CD14-positive monocyte (primary cell): ENCODE data around the gene ABCA12. TPM values are rescaled to one million over a fixed set of nuclear protein-coding genes. Genes with fewer than 3 reads are reported as not detected.

Experiments used
- DNase-seq, 3 donors: peaks; one replicate each; pipeline ENCODE4 v3.0.0-alpha.2; 2011 to 2022
- H2AFZ ChIP-seq: 2 replicates; pipeline ENCODE4 v1.6.0; 2012; ENCODE audit warnings: mild to moderate bottlenecking, low read depth, low read length, inconsistent platforms; ENCODE audit not compliant: insufficient read depth, poor library complexity, severe bottlenecking
- H3K27ac ChIP-seq, 2 donors: 1 replicate in 1 of 2; 2 replicates in 1 of 2; pipeline ENCODE4 v1.5.1; 2012 to 2013; ENCODE audit warnings: low read length in 2 of 2, control low read depth in 1 of 2, inconsistent platforms in 1 of 2, low read depth in 1 of 2, mild to moderate bottlenecking in 1 of 2
- H3K27me3 ChIP-seq, 2 donors: one replicate each; pipeline versions ENCODE4 v1.6.0 to v1.6.1; 2011 to 2013; ENCODE audit warnings: low read length in 2 of 2; ENCODE audit not compliant: control insufficient read depth in 2 of 2, insufficient read depth in 2 of 2
- H3K36me3 ChIP-seq, 2 donors: replicated peaks in 1 of 2; 1 replicate in 1 of 2; 2 replicates in 1 of 2; pipeline versions ENCODE4 v1.5.1 to v1.6.1; 2012 to 2013; ENCODE audit warnings: low read length in 2 of 2, control low read depth in 1 of 2, inconsistent platforms in 1 of 2, mild to moderate bottlenecking in 1 of 2; ENCODE audit not compliant: insufficient read depth in 2 of 2, control insufficient read depth in 1 of 2
- H3K4me1 ChIP-seq, 2 donors: 1 replicate in 1 of 2; 2 replicates in 1 of 2; pipeline versions ENCODE4 v1.5.1 to v1.6.1; 2012 to 2013; ENCODE audit warnings: low read length in 2 of 2, control low read depth in 1 of 2, inconsistent platforms in 1 of 2, mild to moderate bottlenecking in 1 of 2, moderate library complexity in 1 of 2; ENCODE audit not compliant: insufficient read depth in 2 of 2, control insufficient read depth in 1 of 2
- H3K4me2 ChIP-seq: replicated peaks from 2 replicates; pipeline ENCODE3; 2012; ENCODE audit warnings: low read length, moderate library complexity, mild to moderate bottlenecking; ENCODE audit not compliant: poor library complexity, severe bottlenecking; ENCODE audit errors: extremely low read depth
- H3K4me3 ChIP-seq, 3 experiments: fragments of 200-600 bp in 1 of 3; sonication (generic) in 1 of 3; replicated peaks in 1 of 3; 1 replicate in 2 of 3; 2 replicates in 1 of 3; pipeline ENCODE4 v1.5.1; 2011 to 2013; ENCODE audit warnings: low read length in 3 of 3, mild to moderate bottlenecking in 3 of 3, control low read depth in 2 of 3, low read depth in 2 of 3, inconsistent platforms in 1 of 3, moderate library complexity in 1 of 3
- H3K79me2 ChIP-seq: 2 replicates; pipeline ENCODE4 v1.6.0; 2012; ENCODE audit warnings: mild to moderate bottlenecking, control low read depth, inconsistent platforms, low read length, moderate library complexity; ENCODE audit not compliant: insufficient read depth
- H3K9ac ChIP-seq: 2 replicates; pipeline ENCODE4 v1.6.0; 2017; ENCODE audit warnings: low read length, mild to moderate bottlenecking; ENCODE audit not compliant: insufficient read depth, poor library complexity, severe bottlenecking
- H3K9me3 ChIP-seq, 2 donors: replicated peaks in 1 of 2; 1 replicate in 1 of 2; 2 replicates in 1 of 2; pipeline versions ENCODE4 v1.5.1 to v1.6.1; 2012 to 2013; ENCODE audit warnings: low read length in 2 of 2, control low read depth in 1 of 2; ENCODE audit not compliant: control insufficient read depth in 1 of 2, insufficient read depth in 1 of 2
- H4K20me1 ChIP-seq: 2 replicates; pipeline ENCODE4 v1.6.0; 2012; ENCODE audit warnings: mild to moderate bottlenecking, low read length, control low read depth, moderate library complexity; ENCODE audit not compliant: insufficient read depth
- H3K27ac Mint-ChIP-seq, 7 donors: one replicate each; pipeline ENCODE4 v1.8.0; 2020; ENCODE audit warnings: mild to moderate bottlenecking in 7 of 7, mixed read lengths in 7 of 7, moderate library complexity in 6 of 7, inconsistent platforms in 2 of 7
- H3K27me3 Mint-ChIP-seq, 3 donors: one replicate each; pipeline ENCODE4 v1.8.0; 2021 to 2022; ENCODE audit warnings: low read depth in 3 of 3, mild to moderate bottlenecking in 3 of 3, mixed read lengths in 3 of 3, moderate library complexity in 3 of 3, inconsistent platforms in 1 of 3
- H3K36me3 Mint-ChIP-seq, 2 donors: one replicate each; pipeline ENCODE4 v1.8.0; 2020; ENCODE audit warnings: mixed read lengths in 2 of 2, inconsistent platforms in 1 of 2, mild to moderate bottlenecking in 1 of 2
- H3K4me1 Mint-ChIP-seq: one replicate; pipeline ENCODE4 v1.8.0; 2020; ENCODE audit warnings: mild to moderate bottlenecking, mixed read lengths
- H3K4me3 Mint-ChIP-seq, 2 donors: one replicate each; pipeline ENCODE4 v1.8.0; 2020; ENCODE audit warnings: mild to moderate bottlenecking in 2 of 2, mixed read lengths in 2 of 2, moderate library complexity in 1 of 2
- H3K9me3 Mint-ChIP-seq, 7 donors: one replicate each; pipeline ENCODE4 v1.8.0; 2020 to 2022; ENCODE audit warnings: mixed read lengths in 7 of 7, mild to moderate bottlenecking in 6 of 7, moderate library complexity in 6 of 7, inconsistent platforms in 2 of 7
- CTCF ChIP-seq: fragments of 200-600 bp; IDR thresholded peaks from one replicate; pipeline ENCODE4 v1.8.0; 2022; ENCODE audit warnings: antibody characterized with exemption, mild to moderate bottlenecking
- WGBS: methylation state at CpG from one replicate; pipeline ENCODE4 v1.1.5; 2013; ENCODE audit warnings: missing lambda C conversion rate; ENCODE audit not compliant: insufficient coverage; 5-methylcytosine and 5-hydroxymethylcytosine counted together
- intact Hi-C, 2 donors: fragments of 100-400 bp; cut with micrococcal nuclease; formaldehyde crosslinking; loops; one replicate each; pipeline versions ENCODE4 v1.15.0 to v1.15.1; 2023
- polyA plus RNA-seq, 3 donors: library from polyadenylated mRNA; depleted of rRNA in 1 of 3; unstranded in 2 of 3; stranded (reverse) in 1 of 3; fragments of 300-500 nt in 2 of 3; fragments of >200 nt in 1 of 3; fragmentation: Illumina TruSeq in 2 of 3; gene quantifications; 1 replicate in 2 of 3; 2 replicates in 1 of 3; pipeline ENCODE4 v1.2.3, GENCODE V29; 2012 to 2021

ABCA12 gene
- polyA plus RNA-seq, 3 donors: not detected

- H3K36me3 Mint-ChIP-seq: no peaks in the 10 kb centered on the region
- no peak overlapping the region for H3K9ac ChIP-seq
Observed at GRCh38 chr2:214904634-214905033, 233.8 kb downstream of the ABCA12 start.

GRCh38 chr2:214904176-214904575 lies 234.2 kb downstream of the ABCA12 start:
- H3K9ac ChIP-seq: no peak overlapping the region
- DNase-seq: no peak
- H4K20me1 ChIP-seq: no peaks in the 10 kb centered on the region
- H3K27me3 ChIP-seq: no peaks in the 10 kb centered on the region
- H3K36me3 ChIP-seq: no peaks in the 10 kb centered on the region
- no peak overlapping the region for H3K4me3 ChIP-seq
- intact Hi-C loops: no loop called here
- H3K4me1 ChIP-seq: no peaks in the 10 kb centered on the region
- no peaks in the 10 kb centered on the region for H3K9me3 ChIP-seq
- H3K27ac ChIP-seq: no peak overlapping the region
- Mint-ChIP-seq H3K27ac (no peak overlapping the region), H3K4me3 (no peak overlapping the region), H3K36me3 (no peaks in the 10 kb centered on the region), H3K27me3 (no peaks in the 10 kb centered on the region), H3K9me3 (peaks cover 0 to 9% (median 2%) of the 10 kb centered on the region in 7 donors), H3K4me1 (no peaks in the 10 kb centered on the region)
- no peak overlapping the region for H3K4me2 ChIP-seq
- H3K79me2 ChIP-seq: no peaks in the 10 kb centered on the region
- H2AFZ ChIP-seq: no peak overlapping the region
- no peak for TF ChIP-seq CTCF
- WGBS: no CpG with 5 or more reads among the region's 1 CpG

More at GRCh38 chr2:214904634-214905033, 233.8 kb downstream of the ABCA12 start:
- no peaks in the 10 kb centered on the region for H4K20me1 ChIP-seq
- TF ChIP-seq CTCF: no peak
- Mint-ChIP-seq H3K4me1 (no peaks in the 10 kb centered on the region), H3K27me3 (no peaks in the 10 kb centered on the region), H3K27ac (no peak overlapping the region), H3K9me3 (peaks cover 0 to 9% (median 2%) of the 10 kb centered on the region in 7 donors), H3K4me3 (no peak overlapping the region)
- no peak overlapping the region for H3K4me3 ChIP-seq
- H3K9me3 ChIP-seq: peaks cover 0 to 2% of the 10 kb centered on the region in 2 donors
- H3K4me1 ChIP-seq: no peaks in the 10 kb centered on the region
- intact Hi-C loops: no loop called here
- H3K4me2 ChIP-seq: no peak overlapping the region
- no peak for DNase-seq
- 87% methylated on average over 5 of the region's 6 CpGs for WGBS
- no peaks in the 10 kb centered on the region for H3K36me3 ChIP-seq
- no peaks in the 10 kb centered on the region for H3K79me2 ChIP-seq
- no peaks in the 10 kb centered on the region for H3K27me3 ChIP-seq
- no peak overlapping the region for H3K27ac ChIP-seq
- no peak overlapping the region for H2AFZ ChIP-seq
